HCT116 (cell line): ENCODE results near the gene SLC16A4.

Experiments
- CEBPB ChIP-seq: IDR thresholded peaks from 2 replicates; pipeline ENCODE4 v1.6.1; 2012; ENCODE audit warnings: low read depth
- CTCF ChIP-seq, 3 experiments: fragments of 200-600 bp in 1 of 3; sonication (generic) in 1 of 3; IDR thresholded peaks in 2 of 3; conservative IDR thresholded peaks in 1 of 3; 2 replicates each; pipeline ENCODE4 v1.5.1; 2012 to 2017; ENCODE audit warnings: low read depth in 2 of 3, low read length in 2 of 3, antibody characterized with exemption in 1 of 3, borderline replicate concordance in 1 of 3, control low read depth in 1 of 3, mild to moderate bottlenecking in 1 of 3, mixed read lengths in 1 of 3, mixed run types in 1 of 3, moderate library complexity in 1 of 3; ENCODE audit not compliant: insufficient read depth in 1 of 3
- ELF1 ChIP-seq: IDR thresholded peaks from 2 replicates; pipeline ENCODE4 v1.6.1; 2012; ENCODE audit warnings: low read depth, borderline replicate concordance
- EZH2phosphoT487 ChIP-seq: fragments of 200-600 bp; IDR thresholded peaks from 2 replicates; pipeline ENCODE4 v1.6.1; 2018; ENCODE audit warnings: antibody characterized with exemption, borderline replicate concordance
- JUND ChIP-seq: IDR thresholded peaks from 2 replicates; pipeline ENCODE4 v1.6.1; 2012
- POLR2A ChIP-seq: IDR thresholded peaks from 2 replicates; pipeline ENCODE4 v1.7.0; 2011; ENCODE audit warnings: borderline replicate concordance; ENCODE audit not compliant: insufficient read depth, insufficient read length; ENCODE audit errors: extremely low read depth
- POLR2AphosphoS5 ChIP-seq: IDR thresholded peaks from 2 replicates; pipeline ENCODE4 v1.6.1; 2011; ENCODE audit warnings: mild to moderate bottlenecking, low read depth, low read length, moderate library complexity
- REST ChIP-seq: IDR thresholded peaks from 2 replicates; pipeline ENCODE4 v1.6.1; 2012; ENCODE audit warnings: low read depth
- TCF7L2 ChIP-seq: IDR thresholded peaks from 2 replicates; pipeline ENCODE4 v1.7.0; 2011; ENCODE audit warnings: borderline replicate concordance, inconsistent platforms; ENCODE audit not compliant: insufficient read depth, insufficient read length; ENCODE audit errors: extremely low read depth
- ZBTB33 ChIP-seq: IDR thresholded peaks from 2 replicates; pipeline ENCODE4 v1.6.1; 2011; ENCODE audit warnings: mild to moderate bottlenecking, low read length, moderate library complexity; ENCODE audit not compliant: insufficient replicate concordance; ENCODE audit errors: extremely low read depth

GRCh38 chr1:110424699-110425611, 34.1 kb upstream of the SLC16A4 start:
- no peak for TF ChIP-seq CEBPB
- no peak for TF ChIP-seq POLR2A
- TF ChIP-seq CTCF (IDR thresholded peaks at IDR 0.05 in 2 of 3, conservative IDR thresholded peaks at IDR 0.05 in 1 of 3; ENCODE audit: borderline replicate concordance in 1 of 3, insufficient read depth in 1 of 3, low read depth in 2 of 3, low read length in 2 of 3): no peak
- TF ChIP-seq EZH2phosphoT487: no peak
- TF ChIP-seq POLR2AphosphoS5: no peak
- no peak for TF ChIP-seq REST
- TF ChIP-seq TCF7L2: no peak
- TF ChIP-seq ZBTB33: no peak
- TF ChIP-seq ELF1: no peak
- no peak for TF ChIP-seq JUND
